ENCODE results near the gene CCDC197. TPM values are rescaled to one million over a fixed set of nuclear protein-coding genes. Genes with fewer than 3 reads are reported as not detected.

CCDC197 gene
- total RNA-seq, 1 donor from 2014 or later, result not detected

- Mint-ChIP-seq H3K27ac (no peak overlapping the region), H3K4me3 (no peak overlapping the region)
These were observed 25.7 kb downstream of the CCDC197 start for GRCh38 chr14:94022532-94023411.

GRCh38 chr14:94024549-94024948, 27.4 kb downstream of the CCDC197 start:
- TF ChIP-seq CTCF (conservative IDR thresholded peaks at IDR 0.05), result no peak
- no peaks in the 10 kb centered on the region for H3K9me3 Mint-ChIP-seq
- H3K4me3 Mint-ChIP-seq, result no peak overlapping the region
- H3K27me3 Mint-ChIP-seq, result no peaks in the 10 kb centered on the region
- H3K27ac Mint-ChIP-seq, result no peak overlapping the region
- no peak for DNase-seq (ENCODE audit: extremely low spot score, unreplicated experiment)
- no peaks in the 10 kb centered on the region for H3K36me3 Mint-ChIP-seq
- H3K4me1 Mint-ChIP-seq (ENCODE audit: unreplicated experiment), result peaks cover 26% of the 10 kb centered on the region

More at GRCh38 chr14:94022532-94023411, 25.7 kb downstream of the CCDC197 start:
- no peak for DNase-seq (ENCODE audit: extremely low spot score, unreplicated experiment)
- Mint-ChIP-seq H3K36me3 (no peaks in the 10 kb centered on the region), H3K4me1 (ENCODE audit: unreplicated experiment) (peaks cover 15% of the 10 kb centered on the region), H3K27me3 (no peaks in the 10 kb centered on the region), H3K9me3 (no peaks in the 10 kb centered on the region)
- TF ChIP-seq CTCF (conservative IDR thresholded peaks at IDR 0.05), result no peak

- TF ChIP-seq CTCF (conservative IDR thresholded peaks at IDR 0.05), result no peak
- Mint-ChIP-seq H3K4me1 (ENCODE audit: unreplicated experiment) (peaks cover 26% of the 10 kb centered on the region), H3K4me3 (peak overlapping the region; percentile 88), H3K27me3 (no peaks in the 10 kb centered on the region), H3K9me3 (no peaks in the 10 kb centered on the region), H3K27ac (peak overlapping the region; percentile 67), H3K36me3 (no peaks in the 10 kb centered on the region)
- no peak for DNase-seq (ENCODE audit: extremely low spot score, unreplicated experiment)
These were observed 28.6 kb downstream of the CCDC197 start for GRCh38 chr14:94025720-94026119.

GRCh38 chr14:94026173-94026888, 29.2 kb downstream of the CCDC197 start, which contains the start of gene OTUB2:
TSS of gene OTUB2 (plus strand) at chr14:94026340. CDS start at chr14:94026538, 198 bp downstream.
- Mint-ChIP-seq H3K27me3 (no peaks in the 10 kb centered on the region), H3K27ac (peak within 1 kb of the TSS; percentile 67), H3K9me3 (no peaks in the 10 kb centered on the region), H3K4me3 (peak within 1 kb of the TSS; percentile 88), H3K36me3 (no peaks in the 10 kb centered on the region), H3K4me1 (ENCODE audit: unreplicated experiment) (peaks cover 20% of the 10 kb centered on the region)
- DNase-seq (ENCODE audit: extremely low spot score, unreplicated experiment), result peak; percentile 97
- no peak for TF ChIP-seq CTCF (conservative IDR thresholded peaks at IDR 0.05)

- peak overlapping the region; percentile 76 for H3K4me3 Mint-ChIP-seq
- peaks cover 16% of the 10 kb centered on the region for H3K4me1 Mint-ChIP-seq (ENCODE audit: unreplicated experiment)
- no peak overlapping the region for H3K27ac Mint-ChIP-seq
- no peak for TF ChIP-seq CTCF (conservative IDR thresholded peaks at IDR 0.05)
- no peaks in the 10 kb centered on the region for H3K9me3 Mint-ChIP-seq
- DNase-seq (ENCODE audit: extremely low spot score, unreplicated experiment), result no peak
- no peaks in the 10 kb centered on the region for H3K27me3 Mint-ChIP-seq
- no peaks in the 10 kb centered on the region for H3K36me3 Mint-ChIP-seq
These were observed 29.9 kb downstream of the CCDC197 start for GRCh38 chr14:94026889-94027469.
